Glomerular visceral epithelial cell (primary cell): ENCODE measurements around the gene SPRN.
"Not testable (repeated sequence)": the region's sequence is repeated elsewhere in the genome, so short reads cannot be mapped to it uniquely, and the experiment has no call there.

Source experiments
- DNase-seq: peaks from one replicate; pipeline ENCODE4 v3.0.0-alpha.2; 2016; ENCODE audit errors: extremely low spot score

Gene SPRN, protein sequence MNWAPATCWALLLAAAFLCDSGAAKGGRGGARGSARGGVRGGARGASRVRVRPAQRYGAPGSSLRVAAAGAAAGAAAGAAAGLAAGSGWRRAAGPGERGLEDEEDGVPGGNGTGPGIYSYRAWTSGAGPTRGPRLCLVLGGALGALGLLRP

DNA sequence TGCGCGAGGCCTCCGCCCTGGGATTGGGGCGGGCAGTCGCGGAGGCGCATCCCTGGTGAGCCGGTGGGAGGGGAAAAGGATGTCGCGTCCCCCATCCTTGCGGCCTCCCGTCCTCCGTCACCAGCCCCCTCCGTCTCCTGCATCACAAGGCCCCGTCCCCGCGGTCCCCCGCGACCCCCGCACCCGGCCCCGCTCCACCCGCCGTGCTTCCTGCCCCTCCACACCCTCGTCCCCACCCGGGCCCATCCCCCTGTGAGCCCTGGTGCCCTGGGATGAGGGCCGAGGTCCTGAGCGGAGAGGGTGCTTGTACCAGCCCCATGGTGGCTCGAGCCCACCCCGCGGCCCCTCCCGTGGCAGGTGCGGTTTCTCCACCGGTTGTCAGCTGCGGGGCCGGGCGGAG lies at the start of gene SPRN:
TSS of gene SPRN (minus strand) at position 25 of the 400 bp plus-strand sequence. CDS start 944 bp downstream, outside the sequence.
- DNase-seq = not testable (repeated sequence)

DNA sequence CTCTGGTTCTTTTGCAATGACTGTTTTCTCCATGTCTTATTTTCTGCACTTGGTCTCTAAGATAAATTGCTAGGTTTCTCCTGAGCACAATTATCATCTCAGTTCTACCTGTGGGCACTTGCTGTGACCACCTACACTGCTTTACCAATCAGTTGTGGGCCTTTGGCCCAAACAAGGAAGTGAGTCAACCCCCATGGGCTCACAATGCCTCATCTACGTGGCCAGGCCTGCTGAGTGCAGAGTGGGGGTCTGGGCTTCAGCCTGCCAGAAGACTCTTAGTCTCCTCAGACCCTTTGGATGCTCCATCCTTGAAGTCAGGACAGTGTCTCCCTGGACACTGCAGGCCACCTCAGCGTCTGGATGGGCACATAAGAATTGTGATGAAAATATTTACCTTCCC lies 49.6 kb upstream of the SPRN start:
- no peak for DNase-seq

DNA sequence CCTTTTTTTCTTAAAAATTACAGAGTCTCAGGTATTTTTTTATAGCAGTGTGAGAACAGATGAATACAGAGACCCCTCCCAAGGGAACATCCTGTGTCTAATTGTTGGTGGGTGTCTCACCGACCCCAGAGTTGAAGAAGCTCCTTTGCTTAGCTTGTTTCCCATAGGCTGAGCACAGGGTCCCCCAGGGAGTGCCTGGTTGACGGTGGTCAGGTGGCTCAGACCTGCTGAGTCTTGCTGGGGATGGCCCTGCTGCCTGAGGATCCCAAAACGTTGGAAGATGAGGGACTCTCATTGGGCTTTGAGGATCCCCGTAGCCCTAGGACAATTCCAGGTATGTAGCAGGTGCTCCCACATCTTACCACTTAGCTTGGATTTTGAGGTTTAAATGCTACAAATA lies 48.8 kb upstream of the SPRN start:
- DNase-seq = no peak

DNA sequence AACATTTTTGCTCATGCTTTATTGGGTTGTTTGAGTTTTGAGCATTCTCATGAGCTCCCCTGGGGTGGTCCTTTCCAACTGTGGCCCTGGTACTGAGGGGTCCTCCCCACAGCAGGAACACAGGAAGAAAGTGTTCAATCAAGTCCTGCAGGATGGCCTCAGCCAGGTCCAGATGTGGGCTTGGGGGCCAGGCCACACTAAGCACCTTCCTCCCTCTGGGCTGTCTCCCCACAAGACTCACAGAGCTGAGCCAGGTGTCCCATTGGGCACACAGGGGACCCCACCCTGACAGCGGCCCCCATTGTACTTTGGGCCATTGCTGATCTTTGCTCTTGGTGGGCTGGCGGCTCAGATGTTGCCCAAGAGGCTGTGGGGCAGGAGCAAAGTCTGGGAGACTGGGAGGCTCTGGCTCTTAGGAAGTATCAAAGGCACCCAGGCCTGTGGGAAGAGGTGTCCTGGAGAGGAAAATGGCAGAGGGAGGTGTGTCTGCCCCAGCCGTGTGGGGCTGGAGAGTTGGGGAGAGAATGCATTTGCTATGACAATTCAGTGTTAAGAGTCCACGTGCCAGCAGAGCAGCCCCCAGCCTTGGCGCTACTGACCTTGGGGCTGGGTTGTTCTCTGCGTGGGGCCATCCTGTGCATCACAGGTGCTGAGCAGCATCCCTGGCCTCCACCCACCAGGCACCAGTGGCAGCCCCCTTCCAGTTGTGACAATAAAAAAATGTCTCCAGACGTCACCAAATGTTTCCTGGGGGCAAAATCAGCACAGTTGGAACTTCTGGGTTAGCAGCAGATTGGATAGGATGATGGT lies 47.1 kb upstream of the SPRN start:
- no peak for DNase-seq

DNA sequence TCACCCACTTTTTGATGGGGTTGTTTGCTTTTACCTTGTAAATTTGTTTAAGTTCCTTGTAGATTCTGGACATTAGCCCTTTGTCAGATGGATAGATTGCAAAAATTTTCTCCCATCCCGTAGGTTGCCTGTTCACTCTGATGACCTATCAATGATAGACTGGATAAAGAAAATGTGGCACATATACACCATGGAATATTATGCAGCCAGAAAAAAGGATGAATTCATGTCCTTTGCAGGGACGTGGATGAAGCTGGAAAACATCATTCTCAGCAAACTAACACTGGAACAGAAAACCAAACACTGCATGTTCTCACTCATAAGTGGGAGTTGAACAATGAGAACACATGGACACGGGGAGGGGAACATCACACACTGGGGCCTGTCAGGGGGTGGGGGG lies 44.8 kb upstream of the SPRN start:
- DNase-seq = not testable (repeated sequence)

DNA sequence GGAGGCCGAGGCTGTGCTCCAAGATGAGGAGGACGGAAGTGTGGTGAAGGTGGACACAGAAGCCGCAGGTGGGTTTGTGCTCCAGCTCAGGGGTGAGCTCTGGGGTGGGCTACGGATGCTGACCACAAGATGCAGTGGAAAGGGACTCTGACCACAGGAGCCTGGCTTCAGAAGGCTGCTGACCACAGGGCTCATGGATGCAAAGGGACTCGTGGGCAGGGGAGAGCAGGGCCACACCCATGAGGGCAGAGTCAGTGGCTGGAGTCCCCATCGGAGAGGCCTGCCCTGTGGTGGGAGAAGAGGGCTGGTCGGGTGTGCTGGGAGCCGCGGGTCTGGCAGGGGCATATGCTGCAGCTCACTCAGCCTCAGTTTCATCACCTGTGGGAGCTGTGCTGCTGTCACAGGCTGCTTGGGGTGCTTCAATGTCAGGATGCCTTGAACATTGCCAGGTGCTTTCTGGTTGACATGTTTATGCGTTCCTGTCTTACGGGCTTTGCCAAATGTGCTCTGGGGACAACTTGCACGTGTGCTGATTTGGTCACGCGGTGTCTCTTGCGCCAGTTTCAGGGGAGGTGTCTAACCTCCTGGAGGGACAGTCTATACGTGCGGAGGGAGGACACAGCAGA lies 43.0 kb upstream of the SPRN start:
- no peak for DNase-seq

DNA sequence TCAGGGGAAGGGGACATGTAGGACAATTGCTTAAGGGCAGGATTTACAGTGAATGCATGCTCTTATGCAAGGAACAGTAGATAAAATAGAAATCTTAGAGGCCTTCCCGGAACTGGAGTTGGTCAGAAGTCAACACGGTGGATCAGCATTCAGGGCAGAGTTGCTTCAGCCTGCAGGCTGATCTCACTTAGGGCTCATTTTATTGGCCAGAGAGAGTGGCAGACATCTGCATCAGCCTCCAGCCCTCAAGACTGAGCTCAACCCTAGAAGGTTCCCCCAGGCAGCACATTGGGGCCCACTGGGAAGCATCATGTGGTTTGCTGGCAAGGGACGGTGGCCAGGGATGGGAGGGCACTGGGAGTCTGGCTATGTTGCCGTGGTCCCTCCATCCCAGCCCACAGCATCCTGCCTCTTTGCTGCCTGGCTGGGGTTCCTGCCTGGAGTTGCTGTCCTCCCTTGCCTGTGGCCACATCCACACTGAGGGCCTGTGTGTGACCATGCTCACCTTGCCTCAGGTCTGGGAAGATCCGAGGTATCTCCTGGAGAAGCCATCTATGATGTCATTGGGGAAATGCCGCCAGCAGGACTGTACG lies 42.4 kb upstream of the SPRN start:
- no peak for DNase-seq

DNA sequence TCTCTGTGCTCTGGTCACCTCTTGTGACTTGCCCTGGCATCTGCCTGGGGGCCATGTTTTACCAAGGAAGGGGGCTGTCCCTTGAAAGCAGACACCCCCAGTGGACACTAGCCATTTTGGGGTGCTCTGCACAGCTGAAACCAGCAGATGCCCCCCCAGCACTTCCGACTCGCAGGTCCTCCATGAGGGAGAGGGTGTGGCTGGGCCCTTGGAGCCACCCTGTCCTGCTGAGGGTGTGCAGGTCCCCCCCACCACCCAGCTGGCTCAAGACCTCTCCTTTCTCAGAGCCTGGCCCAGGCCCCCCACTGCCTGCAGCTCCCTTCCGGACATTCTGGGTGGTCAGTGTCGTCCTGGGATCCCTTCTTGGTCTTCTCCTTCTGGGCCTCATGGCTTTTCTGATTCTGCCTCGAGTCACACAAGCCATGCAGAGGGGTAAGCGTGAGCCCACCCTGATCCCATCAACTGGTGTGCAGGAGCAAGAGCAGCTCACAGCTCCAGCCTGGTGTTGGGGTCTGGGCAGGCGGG lies 41.6 kb upstream of the SPRN start:
- DNase-seq = no peak

DNA sequence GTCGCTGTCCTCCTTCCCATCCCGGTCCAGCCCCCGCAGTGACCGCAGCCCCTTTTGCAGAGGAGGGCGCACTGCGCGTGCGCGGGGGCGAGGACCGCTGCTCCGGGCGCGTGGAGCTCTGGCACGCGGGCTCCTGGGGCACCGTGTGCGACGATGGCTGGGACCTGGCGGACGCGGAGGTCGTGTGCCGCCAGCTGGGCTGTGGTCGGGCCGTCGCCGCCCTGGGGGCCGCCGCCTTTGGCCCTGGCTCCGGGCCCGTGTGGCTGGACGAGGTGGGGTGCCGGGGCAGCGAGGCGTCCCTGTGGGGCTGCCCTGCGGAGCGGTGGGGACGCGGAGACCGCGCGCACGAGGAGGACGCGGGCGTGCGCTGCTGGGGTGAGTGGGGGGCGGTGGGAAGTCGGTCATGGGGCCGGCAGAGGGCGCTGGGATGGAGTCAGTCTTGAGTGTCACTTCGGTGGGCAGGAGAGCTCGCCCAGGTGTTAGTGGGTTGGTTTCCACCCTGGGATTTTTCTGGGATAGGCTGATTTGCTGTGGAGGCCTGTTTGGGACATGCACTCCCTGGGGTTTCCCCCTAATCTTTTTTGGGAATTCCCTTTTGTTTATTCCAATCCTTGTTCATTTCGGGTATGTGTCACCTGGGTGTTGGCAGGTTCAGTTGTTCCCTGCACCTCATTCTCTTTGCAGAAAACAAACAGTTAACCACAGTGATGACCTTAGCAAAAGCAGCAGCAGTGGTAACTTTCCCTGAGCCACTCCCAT lies 40.9 kb upstream of the SPRN start:
- DNase-seq = no peak

DNA sequence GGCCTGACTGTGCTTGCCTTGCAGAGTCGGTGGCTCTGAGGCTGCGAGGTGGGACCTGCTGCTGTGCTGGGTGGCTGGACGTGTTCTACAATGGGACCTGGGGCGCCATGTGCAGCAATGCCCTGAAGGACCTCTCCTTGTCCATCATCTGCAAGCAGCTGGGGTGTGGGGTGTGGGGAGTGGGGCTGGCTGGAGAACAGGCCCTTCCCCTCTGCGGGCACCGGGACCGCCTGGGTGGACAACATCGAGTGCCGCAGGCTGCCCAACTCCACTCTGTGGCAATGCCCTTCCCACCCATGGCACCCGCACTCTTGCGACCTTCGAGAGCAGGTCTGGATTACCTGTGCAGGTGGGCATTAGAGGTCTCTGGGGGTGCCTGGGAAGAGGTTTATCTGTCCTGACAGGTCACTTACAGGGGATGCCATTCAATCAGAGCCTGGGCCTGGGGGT lies 40.2 kb upstream of the SPRN start:
- DNase-seq = no peak

DNA sequence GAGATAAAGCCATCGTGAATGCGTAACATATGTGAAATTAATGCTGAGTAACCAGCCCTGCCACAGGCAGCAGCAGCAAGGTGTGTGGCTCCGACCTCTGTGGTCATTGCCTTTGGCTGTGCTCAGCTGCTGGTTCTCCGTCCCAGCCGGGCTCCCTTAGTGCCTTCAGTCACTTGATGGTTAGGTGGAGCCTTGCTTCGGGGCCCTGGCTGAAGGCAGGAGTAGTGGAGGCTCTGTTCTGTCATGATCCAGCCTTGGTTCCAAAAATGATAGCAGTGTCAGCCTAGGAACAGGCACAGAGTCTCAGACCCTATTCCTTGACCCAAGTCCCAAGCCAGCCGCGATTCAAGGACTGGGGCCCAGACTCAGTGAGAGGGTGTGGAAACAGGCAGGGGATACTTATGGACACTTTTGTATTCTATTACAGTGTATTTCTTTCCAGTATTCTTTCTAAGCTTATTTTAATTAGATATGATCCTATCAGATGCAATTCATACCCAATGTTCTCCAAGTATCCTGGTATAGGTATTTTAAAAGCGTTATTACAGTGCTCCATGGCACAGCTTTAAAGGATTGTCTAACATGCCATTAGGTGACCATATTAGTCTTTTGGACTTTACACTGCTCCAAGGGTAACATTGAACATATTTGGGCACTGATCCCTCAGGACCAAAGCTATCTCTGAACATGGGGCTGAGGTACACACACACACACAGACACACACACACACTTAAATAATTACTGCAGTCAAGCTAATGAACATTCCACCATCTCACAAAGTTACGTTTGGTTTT lies 38.3 kb upstream of the SPRN start:
- no peak for DNase-seq

DNA sequence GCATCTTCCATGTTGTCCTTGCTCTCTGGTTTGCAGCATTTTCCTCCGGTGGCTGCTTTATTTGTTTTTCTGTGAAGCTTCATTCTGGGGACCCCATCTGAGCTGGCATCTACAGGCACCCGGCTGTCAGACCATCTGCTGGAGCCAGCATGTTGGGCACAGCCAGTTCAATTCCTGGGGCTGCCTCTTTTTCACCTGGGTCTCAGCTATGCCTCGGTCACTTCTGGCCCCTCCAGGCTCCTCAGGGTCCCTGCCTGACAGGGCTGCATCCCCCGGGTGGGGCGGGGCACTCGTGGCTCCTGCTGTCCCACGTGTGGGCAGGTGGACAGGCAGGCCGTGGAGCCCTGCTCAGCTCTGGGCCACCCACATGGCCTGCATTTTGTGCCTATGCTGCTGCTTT lies 37.4 kb upstream of the SPRN start:
- DNase-seq = no peak

DNA sequence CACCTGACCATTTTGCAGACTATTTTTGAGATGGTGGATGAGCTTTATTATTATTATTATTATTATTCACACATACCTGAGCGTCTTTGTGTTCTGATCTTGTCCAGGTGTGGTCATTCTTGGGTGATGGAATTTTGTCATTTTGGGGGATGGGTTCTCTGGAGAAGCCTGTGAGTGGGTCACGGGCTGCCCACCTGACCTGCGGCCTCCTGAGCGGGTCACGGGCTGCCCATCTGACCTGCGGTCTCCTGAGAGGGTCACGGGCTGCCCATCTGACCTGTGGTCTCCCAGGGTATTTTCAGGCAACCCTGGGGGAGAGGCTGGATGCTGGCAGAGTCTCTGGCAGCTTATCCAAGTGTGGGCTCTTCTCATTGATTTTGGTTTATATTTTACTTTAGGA lies 36.6 kb upstream of the SPRN start:
- DNase-seq = no peak

DNA sequence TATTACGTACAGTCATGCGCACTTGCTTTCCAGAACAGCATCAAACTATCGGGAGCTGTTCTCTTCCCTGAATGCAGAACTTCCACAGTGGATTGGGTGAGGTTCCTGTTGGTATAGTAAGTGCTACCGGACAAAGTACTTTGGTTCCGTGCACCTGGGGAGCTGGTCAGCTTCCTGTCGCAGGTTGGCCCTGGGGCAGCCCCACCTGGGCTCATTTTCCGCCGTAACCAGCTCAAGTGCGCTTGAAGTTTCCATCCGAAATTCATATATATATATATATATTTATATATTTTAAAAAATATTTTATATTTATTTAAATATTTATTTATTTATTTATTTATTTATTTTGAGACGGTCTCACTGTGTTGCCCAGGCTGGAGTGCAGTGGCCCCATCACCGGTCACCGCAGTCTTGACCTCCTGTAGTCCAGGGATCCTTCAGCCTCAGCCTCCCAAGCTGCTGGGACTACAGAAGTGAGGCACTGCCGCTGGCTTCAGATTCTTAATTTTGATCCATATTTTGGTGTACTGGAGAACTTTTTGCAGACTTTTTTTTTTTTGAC lies 35.9 kb upstream of the SPRN start:
- DNase-seq = no peak

DNA sequence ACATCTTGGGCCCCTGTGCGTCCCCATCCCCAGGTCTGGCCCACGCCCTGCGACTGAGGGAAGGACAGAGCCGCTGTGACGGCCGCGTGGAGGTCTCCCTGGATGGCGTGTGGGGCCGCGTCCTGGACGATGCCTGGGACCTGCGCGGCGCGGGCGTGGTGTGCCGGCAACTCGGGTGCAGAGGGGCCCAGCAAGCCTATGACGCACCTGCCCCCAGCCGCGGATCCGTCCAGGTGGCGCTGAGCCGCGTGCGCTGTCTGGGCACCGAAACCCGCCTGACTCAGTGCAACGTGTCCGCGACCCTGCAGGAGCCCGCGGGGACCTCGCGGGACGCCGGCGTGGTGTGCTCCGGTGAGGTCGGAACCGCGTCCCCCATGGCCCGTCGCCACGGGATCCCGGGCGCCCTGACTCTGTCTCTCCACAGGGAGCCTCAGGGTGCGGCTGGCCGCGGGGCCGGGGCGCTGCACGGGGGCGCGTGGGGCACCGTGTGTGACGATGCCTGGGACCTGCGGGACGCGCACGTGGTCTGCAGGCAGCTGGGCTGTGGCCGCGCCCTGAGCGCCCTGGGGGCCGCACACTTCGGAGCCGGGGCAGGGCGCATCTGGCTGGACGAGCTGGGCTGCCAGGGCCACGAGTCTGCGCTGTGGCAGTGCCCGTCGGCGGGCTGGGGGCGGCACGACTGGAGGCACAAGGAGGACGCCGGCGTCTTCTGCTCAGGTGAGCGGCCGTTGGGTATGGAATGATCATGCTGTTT lies 35.2 kb upstream of the SPRN start:
- DNase-seq = no peak

DNA sequence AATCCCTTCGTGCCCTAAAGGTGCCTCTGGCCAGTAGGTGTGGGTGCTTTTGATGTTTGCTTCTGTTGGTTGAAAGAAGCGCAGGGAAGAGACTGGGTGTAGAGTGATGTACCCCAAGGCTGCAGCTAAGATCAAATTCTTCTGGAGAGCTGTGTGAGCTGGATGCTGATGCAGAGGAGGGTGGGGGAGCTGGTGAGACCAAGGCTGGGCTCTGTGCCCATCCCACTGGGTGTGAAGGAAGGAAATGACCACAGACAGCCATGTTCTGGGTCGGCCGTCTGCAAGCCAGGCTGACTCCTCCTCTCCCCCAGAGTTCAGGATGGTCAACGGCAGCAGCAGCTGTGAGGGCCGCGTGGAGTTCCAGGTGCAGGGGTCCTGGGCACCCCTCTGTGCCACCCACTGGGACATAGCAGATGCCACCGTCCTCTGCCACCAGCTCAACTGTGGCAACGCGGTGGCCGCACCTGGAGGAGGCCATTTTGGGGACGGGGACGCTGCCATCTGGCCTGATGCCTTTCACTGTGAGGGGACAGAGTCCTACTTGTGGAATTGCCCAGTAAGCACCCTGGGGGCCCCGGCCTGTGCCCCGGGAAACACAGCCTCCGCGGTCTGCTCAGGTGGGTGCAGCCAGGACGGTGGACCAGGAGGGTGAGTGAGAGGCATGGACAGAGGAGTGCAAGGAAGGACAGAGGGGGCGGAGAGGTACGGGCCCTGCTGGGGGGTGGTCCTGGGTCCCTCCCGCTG lies 34.5 kb upstream of the SPRN start:
- DNase-seq = no peak

DNA sequence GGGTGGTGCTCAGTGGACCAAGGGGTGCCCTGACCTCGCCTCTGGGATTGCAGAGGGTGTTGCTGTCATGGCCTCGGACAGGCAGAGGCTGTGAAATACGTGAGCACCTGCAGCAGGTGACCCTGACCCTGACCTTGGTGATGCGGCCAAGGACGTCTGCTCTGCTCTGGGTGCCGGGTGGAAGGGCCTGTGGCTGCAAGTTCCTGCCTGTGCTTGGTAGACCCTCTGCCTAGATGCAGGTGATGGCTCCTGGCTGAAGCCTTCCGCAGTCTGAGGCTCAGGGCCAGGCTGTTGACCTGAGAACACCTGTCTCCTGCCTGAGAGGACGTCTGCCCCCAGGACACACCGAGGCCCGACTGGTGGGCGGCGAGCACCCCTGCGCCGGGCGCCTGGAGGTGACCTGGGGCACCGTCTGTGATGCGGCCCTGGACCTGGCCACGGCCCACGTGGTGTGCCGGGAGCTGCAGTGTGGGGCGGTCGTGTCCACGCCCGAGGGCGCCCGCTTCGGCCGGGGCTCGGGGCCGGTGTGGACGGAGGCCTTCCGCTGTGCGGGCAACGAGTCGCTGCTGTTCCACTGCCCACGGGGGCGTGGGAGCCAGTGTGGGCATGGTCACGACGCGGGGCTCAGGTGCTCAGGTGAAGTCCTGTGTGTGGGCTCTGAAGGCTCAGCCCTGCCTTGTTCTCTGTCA lies 33.7 kb upstream of the SPRN start:
- DNase-seq = no peak

DNA sequence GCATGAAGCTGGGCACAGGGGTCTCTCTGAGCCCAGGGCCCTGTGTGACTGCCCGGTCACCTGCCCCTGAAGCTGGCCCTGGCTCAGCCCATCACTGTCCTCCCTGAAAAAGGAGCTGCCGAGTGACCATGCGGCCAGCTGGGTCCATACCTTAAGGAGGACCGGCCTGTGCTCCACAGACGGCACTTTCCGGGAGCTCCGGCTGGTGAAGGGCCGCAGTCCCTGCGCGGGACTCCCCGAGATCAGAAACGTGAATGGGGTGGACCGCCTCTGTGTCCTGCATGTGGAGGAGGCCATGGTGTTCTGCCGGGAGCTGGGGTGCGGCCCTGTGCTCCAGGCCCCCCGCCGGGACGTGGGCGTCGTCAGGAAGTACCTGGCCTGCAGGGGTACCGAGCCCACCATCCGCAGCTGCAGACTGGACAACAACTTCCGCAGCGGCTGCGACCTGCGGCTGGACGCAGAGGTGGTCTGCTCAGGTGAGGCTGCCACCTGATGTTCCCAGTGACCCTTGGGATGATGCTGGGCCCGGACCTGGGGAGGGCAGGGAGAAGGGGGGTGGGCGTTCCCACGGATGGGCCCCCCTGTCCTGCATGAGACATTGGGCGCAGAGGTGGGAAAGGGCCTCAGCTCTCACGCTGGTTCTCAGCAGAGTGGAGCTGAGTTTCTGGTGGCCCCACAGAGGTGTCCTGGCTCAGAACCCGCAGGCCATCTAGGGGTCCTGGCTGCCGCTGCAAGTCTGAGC lies 32.8 kb upstream of the SPRN start:
- DNase-seq = no peak
